Measurements from ENCODE around the gene PCDHB10.

Gene PCDHB10

GRCh38 chr5:141236516-141237313 is 44.6 kb downstream of the PCDHB10 start:
- H3K9me3 Mint-ChIP-seq = peaks cover 84% of the 10 kb centered on the region
- intact Hi-C loops (cut with micrococcal nuclease) = no loop called here
- no peak overlapping the region for H3K4me3 Mint-ChIP-seq
- no peak overlapping the region for H3K27ac Mint-ChIP-seq
- peaks cover 41% of the 10 kb centered on the region for H3K27me3 Mint-ChIP-seq
- peaks cover 8% of the 10 kb centered on the region for H3K36me3 Mint-ChIP-seq (ENCODE audit: low read depth)
- no peaks in the 10 kb centered on the region for H3K4me1 Mint-ChIP-seq (ENCODE audit: low read depth)

DNA sequence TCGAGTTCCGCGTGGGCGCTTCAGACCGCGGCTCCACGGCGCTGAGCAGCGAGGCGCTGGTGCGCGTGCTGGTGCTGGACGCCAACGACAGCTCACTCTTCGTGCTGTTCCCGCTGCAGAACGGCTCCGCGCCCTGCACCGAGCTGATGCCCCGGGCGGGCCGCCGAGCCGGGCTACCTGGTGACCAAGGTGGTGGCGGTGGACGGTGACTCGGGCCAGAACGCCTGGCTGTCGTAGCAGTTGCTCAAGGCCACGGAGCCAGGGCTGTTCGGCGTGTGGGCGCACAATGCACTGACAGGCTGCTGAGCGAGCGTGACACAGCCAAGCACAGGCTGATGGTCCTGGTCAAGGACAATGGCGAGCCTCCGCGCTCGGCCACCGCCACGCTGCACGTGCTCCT is 49.3 kb downstream of the PCDHB10 start:
- peaks cover 89% of the 10 kb centered on the region for H3K9me3 Mint-ChIP-seq
- H3K36me3 Mint-ChIP-seq (ENCODE audit: low read depth) = peaks cover 9% of the 10 kb centered on the region
- intact Hi-C loops (cut with micrococcal nuclease) = no loop called here
- no peak overlapping the region for H3K4me3 Mint-ChIP-seq
- peaks cover 25% of the 10 kb centered on the region for H3K27me3 Mint-ChIP-seq
- H3K4me1 Mint-ChIP-seq (ENCODE audit: low read depth) = no peaks in the 10 kb centered on the region
- H3K27ac Mint-ChIP-seq = no peak overlapping the region

Measured in dendritic cell treated with granulocyte-macrophage colony-stimulating factor and Interleukin-4, amounts not matched to agents 40 ng/mL and 50 ng/mL, for 4 days (primary cell).